Testis (tissue), 5 donors: ENCODE measurements around the gene FOXP4. TPM values are rescaled to one million over a fixed set of nuclear protein-coding genes. Genes with fewer than 3 reads are reported as not detected.

Experiments
- DNase-seq: peaks from one replicate; pipeline ENCODE4 v3.0.0-alpha.2; 2019
- H3K27ac ChIP-seq, 2 donors: fragments of 200-600 bp; sonication (generic); one replicate each; pipeline ENCODE4 v1.5.1; 2019
- H3K27me3 ChIP-seq: fragments of 200-600 bp; sonication (generic); one replicate; pipeline ENCODE4 v1.5.1; 2019
- H3K36me3 ChIP-seq: fragments of 200-600 bp; sonication (generic); one replicate; pipeline ENCODE4 v1.5.1; 2017; ENCODE audit warnings: low read depth; ENCODE audit errors: missing control alignments
- H3K4me1 ChIP-seq: fragments of 200-600 bp; sonication (generic); one replicate; pipeline ENCODE4 v1.5.1; 2019
- H3K4me3 ChIP-seq, 2 donors: fragments of 200-600 bp; sonication (generic); one replicate each; pipeline ENCODE4 v1.5.1; 2017 to 2019
- H3K9me3 ChIP-seq: fragments of 200-600 bp; sonication (generic); one replicate; pipeline ENCODE4 v1.5.1; 2017
- POLR2A ChIP-seq: fragments of 450-650 bp; IDR thresholded peaks from one replicate; pipeline ENCODE4 v1.6.1; 2017; ENCODE audit warnings: antibody characterized with exemption, mild to moderate bottlenecking, moderate library complexity
- WGBS, 2 donors: methylation state at CpG; one replicate each; pipeline ENCODE4 v1.1.5; 2018; 5-methylcytosine and 5-hydroxymethylcytosine counted together
- intact Hi-C: fragments of 100-400 bp; cut with DNase I; formaldehyde crosslinking; loops from one replicate; pipeline ENCODE4 v1.15.1; 2023; ENCODE audit warnings: low total_unique reads
- long read RNA-seq, 2 donors: transcript quantifications; one replicate each; lab custom pipeline, GENCODE V29; 2026
- polyA plus RNA-seq: library from polyadenylated mRNA; stranded (reverse); fragments of 350-450 nt; fragmentation: Illumina TruSeq; extraction: RNeasy Lipid Tissue Mini Kit (QIAGEN cat#74804); gene quantifications from one replicate; pipeline ENCODE4 v1.2.3, GENCODE V29; 2014; ENCODE audit warnings: low read depth, low replicate concordance; ENCODE audit not compliant: insufficient read depth
- total RNA-seq, 2 donors: library from RNA; depleted of rRNA; stranded (reverse); fragments of >200 nt; gene quantifications; one replicate each; pipeline ENCODE4 v1.2.3, GENCODE V29; 2016
- TF ChIP-seq, protein P1 (sequence below), 3 experiments: fragments of 450-650 bp in 2 of 3; fragments of 200-600 bp in 1 of 3; sonication (generic) in 1 of 3; IDR thresholded peaks; one replicate each; pipeline ENCODE4 v1.5.1; 2016 to 2019; ENCODE audit warnings: antibody characterized with exemption in 3 of 3, mild to moderate bottlenecking in 2 of 3, moderate library complexity in 1 of 3

Gene FOXP4, protein sequence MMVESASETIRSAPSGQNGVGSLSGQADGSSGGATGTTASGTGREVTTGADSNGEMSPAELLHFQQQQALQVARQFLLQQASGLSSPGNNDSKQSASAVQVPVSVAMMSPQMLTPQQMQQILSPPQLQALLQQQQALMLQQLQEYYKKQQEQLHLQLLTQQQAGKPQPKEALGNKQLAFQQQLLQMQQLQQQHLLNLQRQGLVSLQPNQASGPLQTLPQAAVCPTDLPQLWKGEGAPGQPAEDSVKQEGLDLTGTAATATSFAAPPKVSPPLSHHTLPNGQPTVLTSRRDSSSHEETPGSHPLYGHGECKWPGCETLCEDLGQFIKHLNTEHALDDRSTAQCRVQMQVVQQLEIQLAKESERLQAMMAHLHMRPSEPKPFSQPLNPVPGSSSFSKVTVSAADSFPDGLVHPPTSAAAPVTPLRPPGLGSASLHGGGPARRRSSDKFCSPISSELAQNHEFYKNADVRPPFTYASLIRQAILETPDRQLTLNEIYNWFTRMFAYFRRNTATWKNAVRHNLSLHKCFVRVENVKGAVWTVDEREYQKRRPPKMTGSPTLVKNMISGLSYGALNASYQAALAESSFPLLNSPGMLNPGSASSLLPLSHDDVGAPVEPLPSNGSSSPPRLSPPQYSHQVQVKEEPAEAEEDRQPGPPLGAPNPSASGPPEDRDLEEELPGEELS
- total RNA-seq (10 to 100 TPM; 39.7 to 50.2 TPM), polyA plus RNA-seq (38.0 TPM)
- long read RNA-seq, donor 1, full-length matches to known transcripts = 2 of 2 reads
- long read RNA-seq, donor 1, partial matches to known transcripts = 0 of 2 reads
- long read RNA-seq, donor 1, other reads (novel, unspliced or antisense) = 0 of 2 reads
- long read RNA-seq, donor 2 = 0 reads

DNA sequence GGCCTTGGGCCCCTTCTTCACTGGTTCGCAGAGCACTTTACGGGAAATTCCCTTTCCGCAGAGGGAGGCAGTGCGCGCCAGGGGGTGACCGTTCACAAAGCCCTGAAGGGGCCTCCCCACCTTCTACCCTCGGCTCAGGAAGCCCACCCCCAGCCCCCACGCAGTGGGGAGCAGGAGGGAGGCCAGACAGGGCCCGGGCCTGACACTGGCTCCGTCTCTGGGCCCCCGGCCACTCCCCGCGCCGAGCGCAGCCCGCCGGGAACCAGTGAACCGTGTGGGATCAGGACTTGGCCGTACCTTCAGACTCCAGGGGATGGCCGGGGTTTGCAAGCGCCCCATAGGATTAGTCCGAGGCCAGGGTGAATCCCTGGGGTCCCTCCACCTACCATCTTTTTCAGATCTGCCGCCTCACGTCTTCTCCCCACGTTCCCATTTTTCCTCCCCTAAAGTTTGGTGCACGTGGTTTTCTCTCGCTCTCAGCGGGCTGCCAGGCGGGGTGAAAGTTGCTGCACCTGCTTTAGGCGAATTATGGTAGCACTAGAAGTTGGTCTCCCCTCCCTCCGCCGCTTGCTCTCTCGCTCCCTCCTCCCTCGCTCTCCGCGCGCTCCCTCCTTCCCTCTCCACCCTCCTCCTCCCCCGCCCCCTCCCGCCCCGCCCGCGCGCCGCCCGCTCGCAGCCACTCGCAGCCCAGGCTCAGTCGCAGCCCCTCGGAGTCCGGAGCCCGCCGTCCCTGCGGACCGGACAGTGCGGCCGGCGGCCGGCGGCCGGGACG is at the start of gene FOXP4:
Gene FOXP4, plus strand, starts transcription at position 679 of the 772 bp plus-strand sequence. CDS start 19,380 bp downstream, outside the sequence.
- H3K27ac ChIP-seq = peak within 1 kb of the TSS in 1 of 2 donors; percentile 79
- WGBS, 2 donors = 0 to 1% methylated on average over 21 to 46 of the region's 61 CpGs
- peak within 1 kb of the TSS; percentile 73 to 74 for H3K4me3 ChIP-seq
- H3K36me3 ChIP-seq = no peaks in the 10 kb centered on the region
- intact Hi-C loops = no loop called here
- H3K9me3 ChIP-seq = no peaks in the 10 kb centered on the region
- no peaks in the 10 kb centered on the region for H3K27me3 ChIP-seq
- peak; percentile 96 for DNase-seq
- TF ChIP-seq POLR2A = no peak
- TF ChIP-seq, protein P1, sequence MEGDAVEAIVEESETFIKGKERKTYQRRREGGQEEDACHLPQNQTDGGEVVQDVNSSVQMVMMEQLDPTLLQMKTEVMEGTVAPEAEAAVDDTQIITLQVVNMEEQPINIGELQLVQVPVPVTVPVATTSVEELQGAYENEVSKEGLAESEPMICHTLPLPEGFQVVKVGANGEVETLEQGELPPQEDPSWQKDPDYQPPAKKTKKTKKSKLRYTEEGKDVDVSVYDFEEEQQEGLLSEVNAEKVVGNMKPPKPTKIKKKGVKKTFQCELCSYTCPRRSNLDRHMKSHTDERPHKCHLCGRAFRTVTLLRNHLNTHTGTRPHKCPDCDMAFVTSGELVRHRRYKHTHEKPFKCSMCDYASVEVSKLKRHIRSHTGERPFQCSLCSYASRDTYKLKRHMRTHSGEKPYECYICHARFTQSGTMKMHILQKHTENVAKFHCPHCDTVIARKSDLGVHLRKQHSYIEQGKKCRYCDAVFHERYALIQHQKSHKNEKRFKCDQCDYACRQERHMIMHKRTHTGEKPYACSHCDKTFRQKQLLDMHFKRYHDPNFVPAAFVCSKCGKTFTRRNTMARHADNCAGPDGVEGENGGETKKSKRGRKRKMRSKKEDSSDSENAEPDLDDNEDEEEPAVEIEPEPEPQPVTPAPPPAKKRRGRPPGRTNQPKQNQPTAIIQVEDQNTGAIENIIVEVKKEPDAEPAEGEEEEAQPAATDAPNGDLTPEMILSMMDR (IDR thresholded peaks at IDR 0.05) = no peak
- peaks cover 21% of the 10 kb centered on the region for H3K4me1 ChIP-seq

DNA sequence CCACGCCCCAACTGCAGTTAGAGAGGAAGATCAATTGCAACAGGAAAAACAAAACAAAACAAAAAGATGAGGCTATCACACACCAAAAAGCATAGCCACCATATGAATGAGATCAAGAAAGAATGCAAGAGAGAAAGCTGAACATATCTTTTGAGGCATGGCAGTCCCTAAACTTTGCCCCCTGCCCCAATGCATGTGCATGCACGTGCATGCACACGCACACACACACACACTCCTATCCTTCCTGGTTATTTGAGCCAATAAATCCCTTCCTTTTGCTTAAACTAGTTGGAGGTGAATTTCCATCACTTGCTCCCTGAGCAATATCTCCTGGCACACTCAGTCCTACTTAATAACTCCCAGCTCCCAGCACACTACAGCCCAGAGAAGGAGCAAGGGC is 48.6 kb upstream of the FOXP4 start:
- no peak overlapping the region for H3K27ac ChIP-seq
- H3K27me3 ChIP-seq = no peaks in the 10 kb centered on the region
- TF ChIP-seq, protein P1 (IDR thresholded peaks at IDR 0.05) = no peak
- TF ChIP-seq POLR2A = no peak
- WGBS, 2 donors = 89 to 94% methylated on average over 3 of the region's 3 CpGs
- peaks cover 5% of the 10 kb centered on the region for H3K4me1 ChIP-seq
- DNase-seq = no peak
- H3K4me3 ChIP-seq = no peak overlapping the region
- H3K9me3 ChIP-seq = no peaks in the 10 kb centered on the region
- intact Hi-C loops = no loop called here
- H3K36me3 ChIP-seq = no peaks in the 10 kb centered on the region

DNA sequence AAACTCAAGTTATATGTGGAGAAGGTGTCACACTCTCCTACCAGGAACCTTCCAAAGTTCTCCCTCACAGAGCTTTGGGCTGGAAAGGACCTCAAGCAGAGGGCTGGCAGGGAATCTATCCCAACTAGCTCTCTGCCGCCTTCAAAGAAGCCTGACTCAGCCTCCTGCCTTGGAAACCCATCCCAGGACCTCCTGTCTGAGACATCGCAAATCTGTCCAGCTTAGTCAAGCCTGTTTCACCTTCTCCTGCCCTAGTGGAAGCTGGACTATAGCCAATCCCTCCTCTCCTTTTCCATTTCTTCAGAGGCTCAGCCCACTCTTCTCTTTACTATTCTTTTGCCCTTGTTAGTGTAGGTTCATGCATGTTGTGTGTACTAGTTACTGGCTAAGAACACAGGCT is 48.2 kb upstream of the FOXP4 start:
- Histone ChIP-seq H3K4me3 (no peak overlapping the region), H3K36me3 (no peaks in the 10 kb centered on the region), H3K4me1 (peaks cover 9% of the 10 kb centered on the region), H3K9me3 (no peaks in the 10 kb centered on the region), H3K27me3 (no peaks in the 10 kb centered on the region), H3K27ac (no peak overlapping the region)
- WGBS, 2 donors = 75 to 87% methylated on average over 2 of the region's 2 CpGs
- no peak for DNase-seq
- TF ChIP-seq, protein P1 (IDR thresholded peaks at IDR 0.05) = no peak
- no peak for TF ChIP-seq POLR2A
- intact Hi-C loops = no loop called here

DNA sequence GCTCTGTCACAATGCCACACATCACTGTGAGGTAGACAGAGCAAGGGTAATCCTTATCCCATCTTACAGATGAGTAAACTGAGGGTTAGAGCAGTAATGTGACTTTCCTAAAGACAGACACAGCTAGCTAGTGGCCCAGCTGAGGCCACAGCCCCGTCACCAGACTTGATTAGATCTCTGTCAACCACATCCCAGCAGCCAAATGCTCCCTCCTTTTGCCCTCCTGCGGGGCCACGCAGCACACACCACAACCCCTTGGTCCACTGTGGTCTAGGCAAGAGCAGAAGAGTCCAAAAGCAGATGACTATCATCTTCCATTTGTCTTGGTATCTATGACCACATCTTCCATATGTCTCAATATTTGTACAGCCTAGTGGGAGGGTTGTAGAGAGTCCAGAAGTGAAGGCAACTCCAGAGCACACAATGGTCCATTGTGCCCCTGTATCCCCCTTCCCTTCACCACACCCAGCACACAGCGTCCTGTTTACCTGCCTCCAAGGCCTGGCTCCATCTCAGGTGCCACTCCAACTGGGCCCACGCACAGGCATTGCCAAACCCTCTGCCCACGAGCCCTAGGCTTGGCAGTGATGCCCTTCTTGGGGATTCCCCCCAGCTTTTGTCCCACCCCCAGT is 47.1 kb upstream of the FOXP4 start:
- H3K36me3 ChIP-seq = no peaks in the 10 kb centered on the region
- intact Hi-C loops = no loop called here
- H3K9me3 ChIP-seq = no peaks in the 10 kb centered on the region
- DNase-seq = no peak
- H3K4me3 ChIP-seq = no peak overlapping the region
- no peak overlapping the region for H3K27ac ChIP-seq
- no peak for TF ChIP-seq POLR2A
- TF ChIP-seq, protein P1 (IDR thresholded peaks at IDR 0.05) = no peak
- WGBS, 2 donors = 90 to 96% methylated on average over 5 to 6 of the region's 6 CpGs
- H3K27me3 ChIP-seq = no peaks in the 10 kb centered on the region
- peaks cover 11% of the 10 kb centered on the region for H3K4me1 ChIP-seq
